Gastroesophageal sphincter (tissue), 3 donors: ENCODE measurements around the gene SLC39A10.

Experiments used
- CTCF ChIP-seq, 4 experiments: fragments of 200-600 bp in 2 of 4; fragments of 450-650 bp in 2 of 4; sonication (generic) in 1 of 4; IDR thresholded peaks; one replicate each; pipeline ENCODE4 v1.5.1; 2017 to 2019; ENCODE audit warnings: antibody characterized with exemption in 4 of 4, mild to moderate bottlenecking in 2 of 4, moderate library complexity in 2 of 4
- POLR2A ChIP-seq, 2 donors: fragments of 450-650 bp; IDR thresholded peaks; one replicate each; pipeline ENCODE4 v1.6.1; 2017; ENCODE audit warnings: antibody characterized with exemption in 2 of 2, mild to moderate bottlenecking in 2 of 2, moderate library complexity in 1 of 2
- POLR2AphosphoS5 ChIP-seq: sonication (generic); formaldehyde crosslinking; IDR thresholded peaks from one replicate; pipeline ENCODE4 v1.6.1; 2017; ENCODE audit warnings: antibody characterized with exemption

DNA sequence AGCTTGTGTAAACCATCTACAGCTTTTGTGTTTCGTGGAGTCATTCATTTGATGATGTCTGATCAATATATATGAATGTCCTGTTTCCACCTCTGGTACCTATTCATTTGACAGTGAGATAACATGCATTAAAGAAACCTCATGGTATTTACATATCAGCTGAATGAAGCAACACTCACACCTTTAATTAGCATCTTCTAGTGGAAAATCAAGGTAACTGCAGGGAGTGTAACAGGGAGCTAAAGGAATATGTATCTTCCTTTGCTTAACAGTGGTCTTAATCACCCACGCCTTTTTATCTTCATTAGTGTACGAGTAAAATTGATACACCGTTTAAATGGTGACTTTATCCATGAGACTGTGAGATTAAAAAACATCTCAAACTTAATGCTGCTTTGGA is 15.6 kb downstream of the SLC39A10 start:
- TF ChIP-seq POLR2A (IDR thresholded peaks at IDR 0.05) = no peak
- no peak for TF ChIP-seq CTCF (IDR thresholded peaks at IDR 0.05)
- no peak for TF ChIP-seq POLR2AphosphoS5
